ENCODE measurements around the gene PARS2.

PARS2 gene

DNA sequence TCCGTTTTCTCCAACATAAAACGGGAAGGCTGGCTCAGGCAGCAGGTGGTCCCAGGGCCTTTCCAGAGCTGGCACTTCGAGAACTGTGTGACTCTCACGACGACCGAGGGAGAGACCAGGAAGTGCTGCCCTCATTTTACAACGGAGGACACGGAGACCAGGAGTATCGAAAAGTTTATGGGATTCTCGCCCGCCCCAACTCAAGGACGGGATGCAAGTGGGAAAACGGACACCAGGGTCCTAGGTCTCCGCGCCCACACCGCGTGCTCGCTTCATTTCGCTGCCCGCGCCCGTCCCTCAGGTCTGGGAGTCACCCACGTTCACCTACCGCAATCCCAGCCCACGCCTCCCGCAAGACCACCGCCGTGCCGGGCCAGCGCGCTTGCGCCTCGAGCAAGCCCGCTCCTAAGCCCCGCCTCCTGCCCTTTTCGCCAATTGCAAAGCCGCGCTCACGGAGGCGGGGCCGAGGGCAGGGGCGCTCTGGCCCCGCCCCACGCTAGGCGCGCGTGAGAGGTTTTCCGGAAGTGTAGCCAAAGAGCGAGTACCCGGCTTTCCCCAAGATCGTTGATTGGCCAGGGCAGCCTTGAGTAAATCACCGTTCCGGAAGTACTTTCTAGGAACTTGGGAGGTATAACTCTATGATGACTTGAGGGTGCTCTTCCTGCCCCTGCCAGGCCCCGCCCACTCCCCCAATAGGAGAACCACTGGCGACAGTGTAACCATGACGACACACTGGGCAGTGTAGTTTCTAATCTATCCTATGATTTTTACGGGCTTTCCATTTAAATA is at the start of gene PARS2:
PARS2 (minus strand) TSS at position 391 of the 789 bp plus-strand sequence. CDS start 5,362 bp downstream, outside the sequence.
- peak; percentile 100 for DNase-seq

DNA sequence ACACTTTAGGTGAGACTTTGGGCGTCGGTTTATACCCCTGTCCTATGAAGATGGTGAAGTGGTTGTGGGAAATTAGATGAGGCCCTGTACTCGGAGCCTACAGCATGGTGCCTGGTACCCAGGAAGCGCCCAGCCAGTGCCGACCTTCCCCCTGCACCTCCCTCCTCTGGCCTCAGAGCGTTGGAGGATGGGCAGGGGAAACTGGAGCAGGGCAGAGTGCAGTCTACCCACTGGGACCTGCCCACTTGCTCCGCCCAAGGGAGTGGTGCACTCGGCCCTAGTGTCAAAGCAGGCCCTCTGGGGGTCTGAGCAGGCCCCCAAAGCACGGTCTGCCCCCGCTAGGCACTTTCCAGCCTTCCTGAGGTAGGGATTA is 49.8 kb upstream of the PARS2 start:
- DNase-seq: no peak

DNA sequence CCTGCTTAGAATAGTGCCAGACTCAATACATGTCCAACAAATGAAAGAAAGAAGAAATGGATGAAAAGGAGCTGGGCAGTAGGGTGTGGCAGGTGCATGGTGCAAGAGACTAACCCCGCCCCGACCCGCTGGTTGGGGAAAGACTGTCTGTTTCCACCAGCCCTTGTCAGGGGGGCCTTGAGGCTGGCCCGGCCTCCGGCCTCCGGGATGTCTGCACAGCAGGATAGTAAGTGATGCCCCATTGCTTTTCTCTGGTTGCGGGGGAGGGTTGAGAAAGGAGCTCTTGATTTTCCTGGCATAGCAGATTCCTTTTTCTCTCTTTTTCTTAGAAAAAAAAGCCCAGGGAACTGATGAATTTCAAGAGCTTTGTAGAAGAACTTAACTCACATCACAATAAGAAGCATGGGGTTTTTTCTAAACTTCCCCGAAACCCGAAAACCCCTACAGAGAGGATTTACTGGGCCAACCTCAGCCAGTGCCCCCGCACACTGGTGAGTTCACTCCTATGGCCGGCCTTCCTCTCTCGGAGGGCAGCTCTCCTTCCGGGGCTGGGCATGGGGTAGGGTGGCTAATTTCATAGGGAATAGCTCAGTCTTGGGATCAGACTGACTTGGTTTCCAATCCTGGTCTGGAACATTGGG is 49.3 kb upstream of the PARS2 start:
- no peak for DNase-seq

DNA sequence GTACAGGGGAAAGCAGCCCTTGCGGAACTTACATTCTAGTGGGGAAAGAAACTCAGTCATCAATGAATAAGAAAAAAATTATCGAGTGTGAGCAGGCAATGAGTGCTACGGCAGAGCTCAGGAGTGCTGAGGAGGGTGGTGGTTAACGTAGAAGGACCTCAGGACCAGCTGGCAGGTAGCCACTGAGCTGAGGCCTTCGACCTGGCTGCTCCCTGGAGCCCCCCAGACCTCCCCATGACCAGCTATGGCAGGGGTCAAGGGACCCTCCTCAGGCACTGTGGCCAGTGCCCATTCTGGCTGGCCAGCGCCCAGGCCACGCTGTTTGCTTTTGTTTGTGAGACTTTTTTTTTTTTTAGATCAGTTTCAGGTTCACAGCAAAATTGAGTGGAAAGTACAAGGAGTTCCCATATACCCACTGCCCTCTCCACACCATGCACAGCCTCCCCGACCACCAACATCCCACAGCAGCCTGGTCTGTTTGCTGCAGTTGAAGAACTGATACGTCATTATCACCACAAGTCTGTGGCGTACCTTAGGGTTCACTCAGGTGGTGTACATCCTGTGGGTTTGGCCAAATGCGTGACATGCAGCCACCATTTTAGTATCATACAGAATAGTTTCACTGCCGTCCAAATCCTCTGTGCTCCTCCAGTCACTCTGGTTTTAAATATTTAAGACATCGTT is 48.6 kb upstream of the PARS2 start:
- no peak for DNase-seq

DNA sequence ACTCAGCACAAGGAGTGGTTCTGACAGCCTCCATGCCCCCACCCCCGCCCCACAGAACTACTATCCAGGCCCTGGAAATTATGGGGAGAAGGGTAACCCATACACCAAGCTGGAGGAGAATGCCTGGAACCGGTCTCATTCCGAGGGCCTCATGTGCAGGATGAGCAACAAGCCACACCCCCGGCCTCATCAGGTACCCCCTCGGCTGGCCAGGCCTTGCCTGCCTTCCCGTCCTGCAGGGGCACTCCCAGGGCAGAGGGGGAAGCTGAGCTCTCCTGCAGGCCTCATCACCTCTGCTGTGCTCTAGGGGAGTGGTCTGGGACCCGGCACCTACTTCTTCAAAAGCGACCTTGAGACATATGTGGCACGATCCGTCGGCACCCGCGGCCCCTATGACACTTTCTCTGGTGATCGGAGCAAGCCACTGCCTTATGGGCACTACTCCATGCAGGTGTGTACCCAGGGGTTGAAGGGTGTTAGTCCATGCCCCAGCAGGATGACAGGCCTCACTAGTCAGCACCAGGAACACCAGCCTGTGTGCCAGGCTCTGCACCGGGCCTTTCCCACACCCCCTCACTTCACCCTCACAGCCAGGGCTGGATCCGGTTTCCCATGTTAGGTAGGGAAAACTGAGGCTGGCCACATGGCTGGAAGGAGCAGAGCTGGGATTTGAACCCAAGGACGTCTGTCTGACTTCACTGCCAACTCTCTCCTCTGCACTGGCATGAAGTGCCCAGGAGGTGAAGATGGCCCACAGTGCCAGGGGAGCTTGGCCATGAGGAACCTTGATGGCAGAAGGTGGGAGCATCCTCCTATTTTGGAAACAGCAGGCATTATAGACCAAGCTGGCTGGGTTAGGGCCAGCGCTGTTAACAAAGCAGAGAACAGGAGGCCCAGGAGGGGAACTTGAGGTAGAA is 47.7 kb upstream of the PARS2 start:
- DNase-seq: no peak

DNA sequence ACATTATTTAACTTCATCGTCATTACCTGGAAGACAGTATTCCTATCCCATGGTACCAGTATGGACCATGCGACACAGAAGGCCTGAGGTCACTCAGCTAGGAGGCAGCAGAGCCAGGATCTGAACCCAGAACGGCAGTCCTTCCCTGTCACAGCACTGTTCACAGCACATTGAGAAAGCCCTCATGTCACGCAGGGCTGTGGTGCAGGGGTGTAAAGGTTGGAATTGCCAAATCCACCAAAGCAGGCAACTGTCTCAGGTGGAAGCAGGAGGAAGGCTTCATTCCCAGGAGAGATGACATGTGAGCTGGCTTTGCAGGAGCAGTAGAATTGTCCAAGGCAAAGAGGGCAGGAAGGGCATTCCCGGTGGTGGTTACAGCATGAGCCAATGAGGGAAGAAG is 46.7 kb upstream of the PARS2 start:
- DNase-seq: no peak

DNA sequence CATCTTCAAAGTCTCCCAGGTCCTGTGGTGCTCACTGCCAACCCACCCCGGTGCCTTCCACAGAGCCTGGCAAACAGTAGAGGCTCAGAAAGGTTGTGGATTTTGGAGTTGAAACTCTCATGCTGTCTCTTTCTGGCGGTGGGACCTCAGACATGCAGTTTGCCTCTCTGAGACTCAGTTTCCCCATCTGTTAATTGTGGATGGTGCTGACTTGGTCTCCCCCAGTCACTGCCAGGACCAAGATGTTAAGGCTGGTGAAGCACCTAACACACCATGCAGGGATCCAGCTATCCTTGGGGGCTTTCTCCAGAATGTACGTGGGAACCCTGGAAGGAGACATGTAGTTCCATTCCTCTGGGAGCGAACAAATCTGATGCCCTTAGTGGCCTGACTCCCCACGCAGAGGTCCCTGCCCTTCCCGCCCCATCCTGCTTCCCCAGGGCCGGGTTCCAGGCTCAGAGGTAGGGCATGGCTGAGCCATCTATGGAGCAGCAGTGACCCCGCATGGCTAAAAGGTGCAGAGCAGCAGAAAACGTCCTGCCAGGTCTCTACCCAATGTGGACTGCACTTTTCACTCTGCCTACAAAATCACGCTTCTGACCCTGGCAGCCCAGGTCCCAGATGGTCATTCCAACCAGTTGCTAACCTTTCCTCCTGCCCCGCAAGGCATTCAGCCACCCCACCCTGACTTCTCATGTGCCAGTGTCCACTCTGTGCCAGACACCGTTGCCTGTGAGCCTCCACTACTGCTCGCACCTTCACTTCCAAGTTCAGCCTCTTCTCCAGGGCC is 46.0 kb upstream of the PARS2 start:
- peak; percentile 32 for DNase-seq

DNA sequence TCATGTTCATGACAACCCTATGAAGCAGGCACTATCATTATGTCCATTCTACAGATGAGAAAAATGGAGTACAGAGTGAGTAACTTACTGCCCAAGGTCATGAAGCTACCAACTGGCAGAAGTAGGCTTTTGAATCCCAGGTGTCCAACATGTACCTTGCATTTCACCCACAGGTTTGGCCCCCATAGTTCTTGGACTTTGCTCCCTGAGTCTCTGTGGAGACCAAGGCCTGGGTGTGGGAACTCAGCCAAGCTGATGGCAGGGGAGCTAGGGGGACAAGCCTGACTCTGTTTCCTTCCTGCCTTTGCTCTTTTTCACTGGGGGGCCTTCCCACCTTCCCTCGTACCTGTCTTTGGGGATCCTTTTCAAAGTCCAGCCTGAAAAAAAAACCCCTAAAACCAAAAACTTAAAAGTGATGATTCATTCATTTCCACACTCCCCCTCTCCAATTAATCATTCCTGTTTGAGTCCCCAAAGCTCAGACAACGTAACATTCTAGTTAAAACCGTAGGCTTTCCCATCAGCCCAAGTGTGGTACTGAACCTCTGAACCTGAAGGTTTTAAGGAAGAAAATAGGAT is 45.3 kb upstream of the PARS2 start:
- DNase-seq: no peak

DNA sequence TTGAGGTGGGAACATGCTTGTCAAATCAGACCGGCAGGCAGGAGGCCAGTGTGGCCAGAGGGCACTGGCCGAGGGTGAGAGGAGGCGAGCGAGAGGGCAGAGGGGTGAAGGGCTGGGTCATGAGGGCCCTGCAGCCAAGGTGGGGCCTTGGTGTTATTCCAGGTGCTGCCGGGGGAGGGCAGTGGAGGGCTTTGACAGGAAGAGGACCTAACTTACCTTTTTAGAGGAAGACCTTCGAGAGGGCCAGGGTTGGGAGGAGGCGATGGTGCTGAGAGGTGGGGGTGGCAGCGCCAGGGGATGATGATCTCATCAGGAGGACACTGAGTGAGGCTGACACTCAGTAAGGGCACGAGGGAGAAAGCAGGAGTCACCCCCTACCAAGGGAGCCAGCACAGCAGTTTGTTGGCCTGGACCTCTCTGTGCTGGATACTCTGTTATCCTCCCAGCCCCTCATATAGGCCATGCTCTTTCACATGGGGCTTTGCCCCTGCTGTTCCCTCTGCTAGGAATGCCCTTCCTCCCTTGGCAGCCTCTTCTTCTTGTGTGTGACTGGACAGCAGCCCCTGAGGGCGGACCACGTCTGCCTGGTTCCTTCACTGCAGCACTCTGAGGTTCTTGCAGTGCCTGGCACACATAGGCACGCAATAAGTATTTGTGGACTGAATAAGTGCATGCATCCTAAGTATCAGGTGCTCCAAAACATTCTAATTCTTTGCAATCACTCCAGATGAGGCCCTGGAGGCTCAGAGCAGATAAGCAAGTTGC is 44.3 kb upstream of the PARS2 start:
- DNase-seq: no peak

DNA sequence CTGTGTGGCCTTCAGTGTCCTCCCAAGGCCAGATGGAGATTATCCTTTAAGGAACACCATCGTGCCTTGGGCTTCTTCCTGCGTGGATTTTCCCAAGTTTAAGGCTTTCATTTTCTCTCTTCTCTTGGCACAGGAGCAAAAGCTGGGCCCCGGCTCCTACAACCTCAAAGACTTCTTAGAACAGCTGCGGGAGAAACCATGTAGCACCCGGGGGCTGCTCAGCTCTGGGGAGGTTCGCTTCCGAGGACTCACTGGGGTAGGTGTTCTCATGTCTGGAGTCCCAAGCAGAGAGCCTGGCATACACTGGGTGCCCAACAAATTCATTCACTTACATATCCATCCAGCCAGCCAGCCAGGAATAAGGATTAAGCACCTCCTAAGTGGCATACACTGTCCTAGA is 43.4 kb upstream of the PARS2 start:
- DNase-seq: no peak

DNA sequence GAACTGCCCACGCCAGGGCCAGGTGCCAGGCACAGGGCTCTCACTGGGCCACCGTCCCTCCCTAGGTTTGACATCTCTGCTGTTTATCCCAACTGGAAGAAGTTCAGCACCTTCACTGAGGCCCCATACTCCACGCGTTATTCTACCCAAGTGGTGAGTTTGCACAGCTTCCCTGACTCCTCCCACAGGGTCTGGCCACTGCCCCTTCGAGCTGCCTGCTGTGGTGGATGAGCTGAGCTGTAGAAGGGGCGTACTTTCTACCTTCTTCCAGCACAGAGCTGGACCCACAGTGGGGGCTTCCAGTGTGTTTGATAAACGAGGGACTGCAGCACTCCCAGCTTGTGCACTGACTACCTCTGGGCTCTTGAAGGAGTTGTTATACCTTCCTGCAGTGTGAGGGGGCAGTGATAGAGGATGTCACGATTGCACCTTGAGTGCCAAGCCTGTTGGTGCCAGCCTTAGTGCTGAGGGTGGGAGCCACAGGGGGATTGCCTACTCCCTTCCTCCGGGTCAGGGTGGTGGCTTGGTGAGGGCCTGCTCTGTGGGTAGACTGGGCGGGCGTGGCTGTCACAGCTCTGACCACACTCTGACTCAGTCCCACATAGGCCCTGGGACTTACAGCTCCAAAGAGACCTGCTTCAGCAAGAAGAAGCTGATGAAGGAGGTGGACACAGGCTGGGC is 42.7 kb upstream of the PARS2 start:
- no peak for DNase-seq

DNA sequence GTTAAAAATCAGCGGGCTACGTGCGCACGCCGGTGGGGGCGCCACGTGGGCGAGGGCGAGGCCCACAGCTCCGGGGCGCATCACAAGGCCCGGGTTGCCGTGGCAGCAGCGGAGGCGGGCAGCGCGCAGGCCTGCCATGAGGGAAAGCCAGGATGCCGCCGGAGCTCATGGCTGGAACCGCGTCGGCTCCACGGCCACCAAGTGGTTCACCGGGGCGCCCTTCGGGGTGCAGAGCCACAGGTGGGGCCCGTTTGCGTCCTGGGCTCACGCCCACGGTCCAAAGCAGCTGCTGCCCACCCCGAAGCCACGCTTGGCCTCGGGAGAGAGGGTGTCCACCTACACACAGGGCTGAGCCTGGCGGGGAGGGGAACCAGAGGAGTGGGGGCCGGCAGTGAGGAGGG is 41.7 kb upstream of the PARS2 start:
- DNase-seq: no peak

DNA sequence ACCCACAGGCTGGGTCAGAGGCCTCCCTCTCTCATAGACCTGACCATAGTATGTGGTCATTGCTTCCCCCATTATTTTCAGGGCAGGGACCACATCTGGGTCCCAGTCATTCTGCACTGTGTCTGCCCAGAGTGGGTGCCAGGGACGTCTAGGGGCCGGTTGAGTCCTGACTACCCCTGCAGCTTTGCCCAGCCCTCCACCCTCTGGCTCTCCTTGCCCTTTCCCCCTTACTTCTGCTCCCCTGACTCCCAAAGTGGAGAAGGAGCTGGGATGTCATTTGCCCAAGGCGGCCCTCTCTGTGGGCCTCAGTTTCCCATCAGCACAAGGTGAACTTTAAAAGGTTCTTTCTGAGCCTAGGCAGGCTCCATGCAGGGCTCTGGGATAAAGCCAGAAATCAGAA is 41.1 kb upstream of the PARS2 start:
- no peak for DNase-seq

DNA sequence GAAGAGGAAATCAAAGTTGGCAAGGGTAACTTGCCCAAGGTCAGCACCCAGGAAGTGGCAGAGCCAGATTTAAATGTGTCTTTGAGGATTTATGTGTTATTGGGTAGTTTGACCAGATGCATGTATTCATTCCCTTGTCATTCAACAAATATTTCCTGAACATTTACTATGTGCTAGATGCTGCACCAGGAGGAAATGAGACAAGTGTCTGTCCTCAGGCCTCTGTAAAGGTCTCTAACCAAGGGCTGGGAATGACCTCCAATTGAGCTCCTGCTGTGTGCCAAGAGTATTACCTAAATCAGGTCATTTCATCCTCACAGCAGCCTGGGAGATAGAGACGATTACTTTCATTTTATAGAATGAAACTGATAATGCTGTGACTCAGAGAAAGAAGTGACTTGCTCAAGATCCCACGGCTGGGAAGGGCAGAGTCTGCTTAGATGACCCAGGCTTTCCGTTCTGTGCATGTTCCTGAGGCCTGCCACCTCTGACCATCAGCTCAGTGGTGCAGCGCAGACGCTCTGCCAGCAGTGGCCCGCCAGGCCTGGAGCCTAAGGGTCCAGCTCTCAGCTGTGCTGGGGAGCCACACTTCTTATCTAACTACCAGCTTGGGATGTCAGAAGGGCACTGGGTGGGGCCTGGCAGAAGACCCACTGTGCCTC is 40.3 kb upstream of the PARS2 start:
- DNase-seq: no peak

DNA sequence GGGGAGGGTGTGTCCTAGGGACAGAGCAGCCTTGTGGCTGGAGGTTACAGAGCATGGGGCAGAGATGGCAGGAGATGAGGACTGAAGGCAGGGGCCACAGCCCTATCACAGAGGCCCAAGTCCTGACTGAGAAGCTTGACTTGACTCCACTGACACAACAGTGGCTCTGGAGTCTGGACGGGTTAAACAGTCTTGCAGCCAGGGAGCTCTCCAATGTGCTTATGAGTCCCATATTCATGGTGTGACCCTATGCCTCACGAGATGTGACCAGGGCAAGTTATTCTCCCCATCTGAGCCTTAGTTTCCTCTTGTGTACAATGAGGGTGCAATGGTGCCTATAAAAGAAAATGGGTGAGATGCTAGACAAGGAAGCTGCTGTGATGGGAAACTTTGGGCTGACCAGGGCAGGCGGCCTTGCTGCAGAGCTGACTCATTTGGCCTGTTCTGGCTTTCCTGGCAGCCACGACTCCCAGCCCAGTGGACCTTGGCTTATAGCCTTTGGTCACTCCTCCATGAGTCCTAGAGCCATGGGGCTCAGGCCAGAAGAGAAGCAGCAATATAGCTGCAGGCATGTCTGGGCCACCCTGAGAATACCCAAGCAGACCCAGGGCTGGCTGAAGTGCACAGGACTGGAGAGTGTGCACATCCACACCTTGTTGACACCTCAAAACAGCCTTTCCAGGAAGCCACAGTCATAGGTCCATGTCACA is 39.6 kb upstream of the PARS2 start:
- no peak for DNase-seq

DNA sequence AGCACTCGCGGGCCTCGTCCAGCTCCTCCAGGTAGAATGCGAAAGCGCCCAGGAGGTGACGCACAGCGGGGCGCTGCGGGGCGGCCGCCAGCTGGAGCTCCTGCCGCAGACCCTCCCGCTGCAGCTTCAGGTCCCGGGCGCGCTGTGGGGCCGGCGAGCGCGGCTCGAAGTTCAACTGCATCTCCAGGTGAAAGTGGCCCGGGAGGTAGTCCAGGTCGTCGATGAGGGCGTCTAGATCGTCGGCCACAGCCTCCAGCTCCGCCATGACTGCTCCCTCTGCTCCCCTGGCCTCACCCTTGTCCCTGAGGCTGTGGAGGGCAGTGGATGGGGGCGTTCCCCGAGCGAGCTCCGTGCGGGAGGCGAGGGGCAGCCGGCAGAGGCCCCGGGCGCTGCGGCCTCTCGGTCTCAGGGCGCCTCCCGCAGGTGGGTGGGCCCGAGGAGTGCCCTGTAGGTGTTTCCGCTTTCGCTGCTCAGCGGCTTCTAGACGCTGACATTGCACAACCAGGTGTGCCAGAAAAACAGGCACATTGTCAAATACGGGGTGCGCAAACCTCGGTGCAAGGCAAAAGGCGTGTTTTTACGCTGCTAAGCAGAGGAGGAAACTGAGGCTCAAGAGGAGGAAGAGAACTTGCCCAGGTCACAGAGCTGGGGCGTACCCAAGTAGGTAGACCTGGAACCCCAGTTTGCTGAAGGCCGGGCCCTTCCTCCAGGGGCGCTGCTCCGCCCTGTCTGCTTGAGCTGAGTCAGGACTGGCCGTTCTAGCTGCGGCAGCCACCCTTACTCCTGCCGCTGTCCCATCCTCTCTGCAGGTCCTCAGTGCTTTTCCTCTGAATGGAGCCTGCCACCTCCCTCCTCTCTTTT is 36.8 kb upstream of the PARS2 start, which contains the start of gene TTC22:
TTC22 (minus strand) TSS at position 425 of the 861 bp plus-strand sequence; CDS start at position 265, 160 bp downstream.
- no peak for DNase-seq

DNA sequence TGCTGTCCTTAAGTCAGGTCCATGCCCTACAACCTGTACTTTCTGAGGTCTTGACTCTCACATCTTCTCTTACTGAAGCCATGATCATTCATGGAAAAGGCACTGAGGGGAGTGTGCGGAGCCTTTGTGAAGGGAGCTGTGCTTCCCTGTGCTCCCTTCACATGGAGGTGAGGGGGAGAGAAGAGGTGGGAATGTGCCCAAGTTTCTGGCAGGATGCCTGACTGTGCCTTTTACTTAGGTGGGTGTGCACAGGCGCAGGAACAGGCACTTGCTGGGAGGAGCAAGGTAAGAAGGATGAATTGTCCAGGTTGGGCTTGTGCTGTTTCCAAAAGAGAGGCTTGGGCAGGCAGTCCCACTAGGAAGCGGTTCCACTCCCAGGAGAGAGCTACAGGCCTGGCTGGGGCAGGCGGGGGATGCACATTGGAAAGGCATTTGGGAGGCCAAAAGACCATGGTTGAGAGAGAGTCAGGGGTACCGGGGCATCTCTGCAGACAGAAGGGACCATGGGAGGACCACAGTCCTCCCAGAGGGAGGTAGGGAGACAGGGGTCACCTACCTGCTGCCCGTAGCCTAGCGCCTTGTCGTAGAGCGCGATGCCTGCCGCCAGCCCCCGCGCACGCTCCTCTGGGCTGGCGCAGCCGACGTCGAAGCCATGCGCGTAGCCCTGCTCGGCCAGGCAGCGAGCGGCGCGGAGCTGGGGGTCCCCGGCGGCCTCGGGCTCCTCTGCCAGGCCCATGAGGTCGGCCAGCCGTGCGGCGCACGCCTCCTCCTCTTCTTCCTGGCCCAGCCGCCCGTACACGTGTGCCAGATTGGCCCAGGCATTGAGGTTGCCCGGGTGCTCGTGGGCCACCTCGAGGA is 35.9 kb upstream of the PARS2 start:
- DNase-seq: no peak
